ENCODE data around the gene NLGN1. TPM values are rescaled to one million over a fixed set of nuclear protein-coding genes. Genes with fewer than 3 reads are reported as not detected.

The NLGN1 gene
- total and polyA plus RNA-seq, 2 of the 8 experiments (the other 6 are each of a cell fraction or from before 2014, with no cell fraction given): 7.8 to 14.8 TPM

GRCh38 chr3:173838644-173839043, 441.1 kb downstream of the NLGN1 start:
- no peak overlapping the region for H2AFZ ChIP-seq (ENCODE audit: low read length)
- H3K27ac ChIP-seq (ENCODE audit: low read depth, low read length): no peak overlapping the region
- CTCF ChIA-PET (ENCODE audit: partially characterized antibody): no interaction called here
- no peak overlapping the region for H2BK20ac ChIP-seq (ENCODE audit: low read length)
- H3K27me3 ChIP-seq (replicated peaks in 1 of 4; ENCODE audit: control insufficient read depth in 3 of 4, extremely low read depth in 1 of 4, insufficient read depth in 3 of 4, low read length in 3 of 4): no peaks in the 10 kb centered on the region
- DNase-seq (ENCODE audit: low read depth in 1 of 2, low spot score in 2 of 2): no peak
- H3K14ac ChIP-seq (ENCODE audit: insufficient read length): no peak overlapping the region
- no peaks in the 10 kb centered on the region for H3K79me1 ChIP-seq (ENCODE audit: low read depth, low read length)
- H3K4me3 ChIP-seq (ENCODE audit: extremely low read depth in 1 of 4, insufficient read depth in 2 of 4, low read depth in 3 of 4, low read length in 4 of 4): no peak overlapping the region
- H3K23me2 ChIP-seq (ENCODE audit: low read depth, low read length): no peaks in the 10 kb centered on the region; the same call in 1 of the 2 replicates
- no peak overlapping the region for H4K91ac ChIP-seq (replicated peaks; ENCODE audit: insufficient read length, low read length)
- H3K9me3 ChIP-seq (ENCODE audit: insufficient read depth in 2 of 2, low read depth in 1 of 2, low read length in 1 of 2): peaks cover 5 to 7% of the 10 kb centered on the region in 2 experiments; a peak in 2 of 4 replicates
- no peak overlapping the region for H2BK5ac ChIP-seq (ENCODE audit: low read depth, low read length)
- no peak overlapping the region for H3K18ac ChIP-seq (ENCODE audit: extremely low read depth, low read length)
- H3K4me1 ChIP-seq (replicated peaks in 1 of 4; ENCODE audit: control insufficient read depth in 3 of 4, insufficient read depth in 4 of 4, low read length in 3 of 4): peaks cover 0 to 5% (median 1%) of the 10 kb centered on the region in 4 experiments; a peak in 2 of 7 replicates
- POLR2A ChIA-PET (ENCODE audit: partially characterized antibody): no interaction called here
- no peak overlapping the region for H3K4ac ChIP-seq (replicated peaks; ENCODE audit: insufficient read length, low read depth, low read length)
- no peaks in the 10 kb centered on the region for H4K20me1 ChIP-seq (replicated peaks in 1 of 2; ENCODE audit: control insufficient read depth in 1 of 2, insufficient read depth in 2 of 2, low read length in 2 of 2)
- no peak overlapping the region for H3K56ac ChIP-seq (replicated peaks; ENCODE audit: insufficient read length, low read depth, low read length)
- H3K9ac ChIP-seq (replicated peaks in 1 of 4; ENCODE audit: extremely low read depth in 1 of 4, low read depth in 3 of 4, low read length in 3 of 4): no peak overlapping the region
- H4K5ac ChIP-seq (ENCODE audit: insufficient read length, low read depth, low read length): no peak overlapping the region
- no peak overlapping the region for H3K4me2 ChIP-seq (ENCODE audit: insufficient read depth in 1 of 2, low read depth in 2 of 2, low read length in 2 of 2)
- no peak overlapping the region for H2AK5ac ChIP-seq (ENCODE audit: low read depth, low read length)
- 88% methylated on average over 4 of the region's 4 CpGs; no CpG with 5 or more reads in 1 of the 2 experiments for WGBS, 2 experiments (ENCODE audit: extremely low coverage in 1 of 2, insufficient coverage in 1 of 2, insufficient read length in 1 of 2, insufficient replicate concordance in 2 of 2, low coverage in 1 of 2, low lambda C conversion rate in 2 of 2, missing lambda C conversion rate in 1 of 2)
- no peak overlapping the region for H2BK120ac ChIP-seq (replicated peaks; ENCODE audit: low read depth, low read length)
- no peaks in the 10 kb centered on the region for H3K79me2 ChIP-seq (ENCODE audit: control insufficient read depth in 1 of 2, insufficient read depth in 2 of 2, low read length in 2 of 2)
- H2BK15ac ChIP-seq (ENCODE audit: low read length): no peak overlapping the region
- no peak overlapping the region for H3K23ac ChIP-seq (ENCODE audit: insufficient read length)
- no peak overlapping the region for H4K8ac ChIP-seq (ENCODE audit: extremely low read depth, insufficient read depth, low read length)
- no peaks in the 10 kb centered on the region for H3K36me3 ChIP-seq (ENCODE audit: control insufficient read depth in 2 of 4, insufficient read depth in 4 of 4, low read length in 3 of 4)
- H2BK12ac ChIP-seq (ENCODE audit: low read depth, low read length): no peak overlapping the region
- FAIRE-seq: no peak
- no peak for TF ChIP-seq ASH2L (IDR thresholded peaks at IDR 0.05; ENCODE audit: low read length)
- no peak for TF ChIP-seq RAD21 (IDR thresholded peaks at IDR 0.05 in 1 of 2, conservative IDR thresholded peaks at IDR 0.05 in 1 of 2; ENCODE audit: low read depth in 2 of 2, low read length in 2 of 2)
- TF ChIP-seq RNF2 (IDR thresholded peaks at IDR 0.05; ENCODE audit: borderline replicate concordance, low read depth, low read length, missing control alignments, poor library complexity, severe bottlenecking): no peak
- no peak for TF ChIP-seq CBX5 (IDR thresholded peaks at IDR 0.05; ENCODE audit: low read depth, low read length)
- TF ChIP-seq, protein P1, sequence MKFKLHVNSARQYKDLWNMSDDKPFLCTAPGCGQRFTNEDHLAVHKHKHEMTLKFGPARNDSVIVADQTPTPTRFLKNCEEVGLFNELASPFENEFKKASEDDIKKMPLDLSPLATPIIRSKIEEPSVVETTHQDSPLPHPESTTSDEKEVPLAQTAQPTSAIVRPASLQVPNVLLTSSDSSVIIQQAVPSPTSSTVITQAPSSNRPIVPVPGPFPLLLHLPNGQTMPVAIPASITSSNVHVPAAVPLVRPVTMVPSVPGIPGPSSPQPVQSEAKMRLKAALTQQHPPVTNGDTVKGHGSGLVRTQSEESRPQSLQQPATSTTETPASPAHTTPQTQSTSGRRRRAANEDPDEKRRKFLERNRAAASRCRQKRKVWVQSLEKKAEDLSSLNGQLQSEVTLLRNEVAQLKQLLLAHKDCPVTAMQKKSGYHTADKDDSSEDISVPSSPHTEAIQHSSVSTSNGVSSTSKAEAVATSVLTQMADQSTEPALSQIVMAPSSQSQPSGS (IDR thresholded peaks at IDR 0.05; ENCODE audit: low read length): no peak
- TF ChIP-seq KDM1A (IDR thresholded peaks at IDR 0.05; ENCODE audit: borderline replicate concordance, low read length): no peak
- no peak for TF ChIP-seq FOSL1 (IDR thresholded peaks at IDR 0.05; ENCODE audit: insufficient read depth, low read depth, low read length)
- no peak for TF ChIP-seq GABPA (IDR thresholded peaks at IDR 0.05; ENCODE audit: borderline replicate concordance, insufficient read depth, low read length)
- TF ChIP-seq BACH1 (IDR thresholded peaks at IDR 0.05; ENCODE audit: low read length): no peak
- no peak for TF ChIP-seq RXRA (IDR thresholded peaks at IDR 0.05; ENCODE audit: insufficient read depth, low read depth, low read length)
- TF ChIP-seq CHD2 (IDR thresholded peaks at IDR 0.05; ENCODE audit: low read length): no peak
- TF ChIP-seq SP4 (IDR thresholded peaks at IDR 0.05; ENCODE audit: low read length): no peak
- no peak for TF ChIP-seq SIRT6 (IDR thresholded peaks at IDR 0.05; ENCODE audit: low read length)
